ENCODE data around the gene TMPRSS6.

Gene TMPRSS6

DNA sequence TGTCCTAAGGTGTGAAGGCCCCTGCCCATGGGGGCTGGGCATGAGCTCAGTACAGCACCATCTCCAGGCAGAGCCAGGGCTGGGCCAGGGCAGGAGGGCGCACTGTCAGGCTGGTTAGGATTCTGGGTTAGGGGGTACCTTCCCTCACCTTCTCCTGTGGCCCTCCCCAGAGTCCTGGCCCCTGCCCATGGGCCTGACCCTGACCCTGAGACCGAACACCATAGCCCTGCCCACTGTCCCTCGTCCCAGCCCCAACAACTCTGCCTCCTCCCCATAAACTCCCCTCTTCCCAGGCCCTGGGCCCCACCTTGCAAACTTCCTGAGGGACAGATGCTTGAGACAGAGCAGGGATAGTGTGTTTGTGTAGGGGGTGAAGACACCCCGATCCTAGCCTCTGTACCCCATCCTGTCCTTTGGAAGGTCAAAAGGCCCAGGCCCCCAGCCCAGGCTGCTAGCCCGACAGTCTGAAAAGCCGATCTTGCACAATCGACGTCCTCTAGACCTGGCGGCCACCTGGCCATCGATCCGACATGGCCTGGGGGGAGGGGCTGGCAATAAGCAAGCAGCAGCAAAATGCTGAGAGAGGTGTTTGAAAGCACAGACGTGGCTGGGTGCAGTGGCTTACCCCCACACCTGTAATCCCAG, 2.7 kb upstream of the TMPRSS6 start:
- DNase-seq: no peak

- no peak for DNase-seq
These were observed 1.7 kb upstream of the TMPRSS6 start for GRCh38 chr22:37111156-37111717.

DNA sequence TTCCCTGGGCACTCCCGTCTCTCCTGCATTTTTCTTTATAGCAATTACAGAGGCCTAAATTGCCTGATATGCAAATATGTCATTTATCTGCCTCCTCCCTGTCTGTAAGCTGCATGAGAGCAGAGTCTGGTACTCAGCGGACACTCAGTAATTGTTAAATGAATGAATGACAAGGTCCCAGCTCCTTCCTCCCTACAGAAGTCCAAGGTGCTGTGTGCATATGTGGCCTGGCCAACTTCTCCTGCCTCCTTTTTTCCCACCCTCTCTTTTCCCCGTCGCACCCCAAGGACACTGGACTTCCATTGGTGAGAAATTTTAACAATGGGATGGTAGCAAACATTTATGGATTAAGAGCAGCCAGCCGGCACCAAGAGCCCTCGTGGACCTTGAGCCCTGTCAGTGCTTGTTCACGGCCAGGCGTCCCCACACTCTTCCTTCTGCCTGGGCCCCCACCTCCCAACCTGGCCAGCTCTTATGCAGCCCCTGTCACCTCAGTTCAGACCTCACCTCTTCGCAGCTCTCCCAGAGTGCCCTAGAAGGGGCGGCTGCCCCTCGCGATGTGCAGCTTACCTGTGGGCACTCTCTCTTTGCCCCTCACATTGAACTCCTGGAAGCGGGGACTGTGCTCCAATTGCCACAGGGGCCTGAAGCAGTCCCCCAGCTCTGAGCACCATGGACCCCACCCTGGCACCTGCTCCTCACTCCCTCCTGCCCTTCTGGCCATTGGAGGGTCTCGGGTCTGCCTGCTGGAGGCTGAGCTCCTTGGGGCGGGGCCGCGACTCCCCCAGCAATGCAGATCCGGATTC, 1.5 kb downstream of the TMPRSS6 start:
- DNase-seq: no peak

GRCh38 chr22:37105990-37106389, 3.5 kb downstream of the TMPRSS6 start:
- no peak for DNase-seq

GRCh38 chr22:37105154-37105553, 4.4 kb downstream of the TMPRSS6 start:
- DNase-seq: no peak

DNA sequence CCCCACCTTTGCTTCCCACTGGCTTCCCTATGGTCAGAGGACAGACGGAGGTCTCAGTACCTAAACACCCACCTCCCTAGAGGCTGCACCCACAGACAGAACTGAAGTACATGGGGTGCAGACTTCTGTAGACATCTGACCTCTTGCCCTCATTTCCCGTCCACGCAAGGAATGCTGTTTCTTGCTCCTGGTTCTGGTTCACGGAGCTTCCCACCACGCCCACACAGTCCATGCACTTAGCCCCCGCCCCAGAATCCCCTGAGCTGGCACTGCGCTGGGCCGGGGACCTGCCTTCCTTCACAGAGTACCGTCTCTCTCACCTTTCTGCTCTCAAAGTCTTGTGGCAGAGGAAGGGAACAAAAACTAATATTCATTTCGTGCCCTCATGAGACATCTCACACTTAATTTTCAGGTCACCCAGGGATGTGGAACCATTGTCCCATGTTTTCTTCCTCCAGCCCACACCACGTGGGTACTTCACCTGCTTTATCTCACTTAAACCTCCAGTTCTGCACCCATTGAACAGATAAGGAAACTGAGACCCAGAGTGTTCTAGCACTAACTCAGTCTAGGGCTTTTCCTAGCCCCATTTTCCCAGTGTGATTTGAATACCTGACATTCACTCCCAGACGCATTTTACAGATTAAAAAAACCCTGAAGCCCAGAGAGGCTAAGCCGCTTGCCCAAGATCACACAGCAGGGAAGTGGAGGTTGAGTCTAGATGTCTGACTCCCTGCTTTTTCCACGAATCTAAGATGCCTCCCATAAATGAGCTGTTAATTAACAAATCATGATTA, 5.7 kb downstream of the TMPRSS6 start:
- no peak for DNase-seq

DNA sequence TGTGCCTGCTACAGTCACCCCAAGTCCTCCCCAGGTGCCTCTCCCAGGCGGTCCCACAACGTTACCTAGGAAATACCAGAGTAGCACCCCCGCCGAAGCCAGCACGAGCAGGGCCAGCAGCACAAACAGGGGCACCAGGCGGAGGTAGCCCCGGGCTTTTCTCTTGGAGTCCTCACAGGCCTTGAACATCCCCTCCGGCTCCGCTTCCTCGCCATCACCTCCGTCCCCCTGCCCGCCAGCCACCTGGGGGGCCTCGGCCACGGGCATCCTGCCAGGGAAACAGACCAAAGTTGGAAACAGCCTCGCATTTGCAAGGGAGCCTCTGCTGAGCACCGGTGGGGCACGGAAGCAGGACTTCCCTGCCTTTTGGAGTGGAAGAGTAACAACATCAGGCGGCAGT, 6.4 kb downstream of the TMPRSS6 start:
- DNase-seq: no peak

DNA sequence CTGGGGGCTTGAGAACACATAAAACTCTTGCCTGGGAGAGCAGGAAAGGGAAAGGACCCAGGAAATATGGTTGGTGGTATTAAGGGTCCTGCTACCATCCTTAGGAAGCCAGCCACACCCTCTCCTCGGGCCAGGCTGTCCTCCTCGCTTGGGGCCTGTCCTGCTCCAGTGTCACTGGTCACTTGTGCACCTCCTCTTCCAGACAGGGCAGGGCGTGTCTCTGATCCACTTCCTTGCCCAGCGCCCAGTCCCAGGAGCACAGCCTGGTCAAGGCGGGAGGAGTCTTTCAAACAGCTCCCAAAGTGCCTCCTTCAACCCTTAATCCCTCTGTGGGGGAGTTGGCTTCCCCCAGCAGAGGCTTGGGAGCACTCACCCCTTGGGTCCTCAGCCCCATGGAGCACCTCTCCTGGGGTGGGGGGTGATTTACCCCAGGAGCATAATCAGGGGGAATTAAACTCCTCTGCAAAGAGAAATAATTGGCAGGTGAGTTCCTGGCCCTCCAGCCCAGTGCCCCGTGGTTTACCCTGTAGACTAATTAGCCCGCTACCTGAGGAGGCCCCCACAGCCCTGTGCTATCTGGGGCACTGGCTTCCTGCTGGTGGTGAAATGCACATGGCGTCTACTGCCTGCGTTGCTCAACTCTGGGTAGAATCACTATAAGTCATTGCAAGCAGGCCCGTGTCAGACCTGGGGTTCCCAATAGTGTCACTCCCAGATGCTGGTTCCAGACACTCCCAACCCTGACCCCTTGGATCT, 8.0 kb downstream of the TMPRSS6 start:
- no peak for DNase-seq

DNA sequence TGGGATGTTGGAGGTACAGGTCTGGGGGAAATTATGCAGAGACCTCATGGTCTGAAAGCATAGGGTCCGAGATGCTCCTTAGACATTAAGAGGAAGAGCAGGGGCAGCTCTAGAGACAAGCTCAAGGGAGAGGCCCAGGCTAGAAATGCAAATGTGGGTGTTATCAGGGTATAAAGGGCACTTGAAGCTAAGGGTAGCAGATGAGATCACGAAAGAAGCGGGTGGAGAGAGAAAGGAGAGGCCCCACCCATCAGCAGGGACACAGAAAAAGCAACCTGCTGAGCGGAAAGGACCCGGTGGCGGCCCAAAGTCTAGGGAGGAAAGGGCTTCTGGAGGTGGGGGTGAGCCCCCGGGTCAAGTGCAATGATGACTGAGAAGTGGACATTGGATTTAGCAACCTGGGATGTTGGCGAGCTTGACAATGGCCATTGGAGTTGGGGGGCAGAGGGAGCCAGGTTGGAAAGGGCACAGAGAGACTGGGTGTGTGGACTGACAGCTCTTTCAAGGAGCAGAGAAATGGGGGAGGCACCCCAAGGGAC, 8.9 kb downstream of the TMPRSS6 start:
- no peak for DNase-seq

DNA sequence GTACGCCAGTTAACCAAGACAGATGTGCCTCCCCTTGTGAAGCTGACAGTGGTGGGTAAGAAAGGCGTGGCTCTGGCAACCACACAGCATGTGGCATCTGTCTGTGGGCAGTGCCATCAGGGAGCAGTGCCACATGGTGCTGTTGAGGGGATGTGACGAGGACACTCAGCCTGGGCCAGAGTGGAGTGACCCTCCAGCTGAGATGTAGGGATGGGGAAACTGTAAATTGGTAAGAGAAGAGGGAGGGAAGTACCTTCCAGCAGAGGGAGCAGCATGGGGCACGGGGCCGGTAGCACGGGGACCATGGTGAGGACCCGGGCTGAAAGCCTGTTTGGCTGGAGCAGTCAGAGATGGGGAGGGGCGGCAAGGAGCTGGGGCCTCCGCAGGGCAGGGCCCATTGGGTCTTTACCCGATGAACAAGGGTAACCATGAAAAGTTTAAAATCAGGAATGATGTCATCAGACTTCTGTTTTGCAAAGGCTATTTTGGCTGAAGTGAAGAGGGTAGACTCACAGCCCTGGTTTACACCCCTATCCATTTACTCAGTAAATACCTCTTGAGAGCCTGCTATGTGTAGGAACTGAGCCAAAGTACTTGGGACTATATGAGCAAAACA, 10.4 kb downstream of the TMPRSS6 start:
- DNase-seq: no peak

GRCh38 chr22:37097346-37097745, 12.2 kb downstream of the TMPRSS6 start:
- DNase-seq: no peak

GRCh38 chr22:37095113-37095512, 14.4 kb downstream of the TMPRSS6 start:
- no peak for DNase-seq

- no peak for DNase-seq
These were observed 15.3 kb downstream of the TMPRSS6 start for GRCh38 chr22:37094239-37094638.

DNA sequence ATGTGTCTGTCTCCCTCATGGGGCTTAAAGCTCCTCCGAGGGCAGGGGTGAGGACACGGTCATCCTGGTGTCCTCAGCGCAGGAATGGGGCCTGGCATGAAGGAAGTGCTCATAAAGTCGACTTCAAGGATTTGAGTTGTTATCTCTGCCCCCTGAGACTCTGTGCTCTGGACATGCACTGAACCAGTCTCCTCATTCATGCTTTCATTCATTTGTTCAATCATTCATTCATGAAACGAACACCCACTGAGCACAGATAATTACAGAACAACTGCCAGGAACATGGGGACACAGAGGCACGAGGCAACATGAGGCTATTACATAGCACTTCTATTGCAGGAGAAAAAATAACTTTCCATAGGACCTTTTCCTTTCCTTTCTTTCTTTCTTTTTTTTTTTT, 16.5 kb downstream of the TMPRSS6 start:
- no peak for DNase-seq

GRCh38 chr22:37091994-37092393, 17.5 kb downstream of the TMPRSS6 start:
- DNase-seq: no peak

DNA sequence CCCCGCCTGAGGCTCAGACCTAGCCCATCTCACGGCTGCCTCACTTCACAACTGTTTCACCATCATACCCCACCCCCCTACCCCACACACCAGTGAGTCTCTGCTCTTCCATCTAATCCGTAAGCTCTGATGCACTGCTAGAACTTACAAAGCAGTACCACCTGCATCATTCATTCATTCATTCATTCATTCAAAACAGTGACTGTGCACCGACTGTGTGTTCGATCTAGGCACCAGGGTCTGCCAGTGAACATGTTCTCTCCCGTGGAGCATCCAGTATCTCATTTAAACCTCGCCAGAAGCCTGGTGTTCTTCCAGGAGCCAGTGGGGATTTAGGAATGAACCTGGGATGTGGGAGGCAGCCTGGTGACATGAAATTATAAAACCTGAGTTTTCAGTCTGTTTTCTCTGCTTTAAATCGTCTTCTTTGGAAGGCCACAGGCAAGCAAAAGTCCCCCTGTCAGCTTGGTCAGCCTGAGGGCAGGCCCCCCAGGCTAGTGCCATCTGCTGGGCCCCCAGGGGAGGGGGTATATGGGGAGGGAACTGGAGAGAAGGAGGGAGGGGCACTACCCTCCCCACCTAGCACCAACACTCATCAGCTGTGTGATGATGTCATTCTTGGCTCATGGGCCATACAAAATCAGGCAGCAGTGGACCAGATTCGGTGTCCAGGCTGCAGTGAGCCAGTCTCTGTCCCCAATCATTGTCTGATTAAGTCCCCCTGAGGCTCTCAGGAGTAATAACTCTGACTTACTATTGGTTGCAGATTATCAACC, 18.4 kb downstream of the TMPRSS6 start:
- DNase-seq: no peak

- no peak for DNase-seq
These were observed 20.1 kb downstream of the TMPRSS6 start for GRCh38 chr22:37089434-37089833.

DNA sequence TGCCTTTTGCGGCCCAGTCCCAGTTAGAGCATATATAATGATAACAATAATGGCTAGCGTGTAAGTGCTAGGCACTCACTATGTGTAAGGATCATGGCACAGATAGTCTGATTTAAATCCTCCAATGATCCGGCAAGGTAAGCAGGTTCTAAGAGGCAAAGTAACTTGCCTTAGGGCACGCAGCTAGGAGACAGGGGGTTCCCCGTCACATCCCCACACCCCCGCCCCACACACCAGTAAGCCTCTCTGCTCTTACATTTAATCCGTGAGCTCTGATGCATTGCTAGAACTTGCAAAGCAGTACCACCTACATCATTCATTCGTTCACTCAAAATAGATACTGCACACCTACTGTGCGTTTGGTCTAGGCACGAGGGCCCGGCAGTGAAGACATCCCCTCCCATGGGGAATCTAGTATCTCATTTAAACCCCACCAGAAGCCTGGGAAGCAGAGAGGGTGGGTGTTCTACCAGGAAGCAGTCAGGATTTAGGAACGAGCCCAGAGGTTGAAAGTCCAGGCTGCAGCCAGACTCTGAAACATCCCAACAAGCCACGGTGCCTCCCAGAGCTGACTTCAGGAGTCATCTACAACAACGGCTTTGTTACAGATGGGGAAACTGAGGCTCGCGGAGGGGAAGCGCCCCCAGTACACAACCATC, 20.6 kb downstream of the TMPRSS6 start:
- no peak for DNase-seq

DNA sequence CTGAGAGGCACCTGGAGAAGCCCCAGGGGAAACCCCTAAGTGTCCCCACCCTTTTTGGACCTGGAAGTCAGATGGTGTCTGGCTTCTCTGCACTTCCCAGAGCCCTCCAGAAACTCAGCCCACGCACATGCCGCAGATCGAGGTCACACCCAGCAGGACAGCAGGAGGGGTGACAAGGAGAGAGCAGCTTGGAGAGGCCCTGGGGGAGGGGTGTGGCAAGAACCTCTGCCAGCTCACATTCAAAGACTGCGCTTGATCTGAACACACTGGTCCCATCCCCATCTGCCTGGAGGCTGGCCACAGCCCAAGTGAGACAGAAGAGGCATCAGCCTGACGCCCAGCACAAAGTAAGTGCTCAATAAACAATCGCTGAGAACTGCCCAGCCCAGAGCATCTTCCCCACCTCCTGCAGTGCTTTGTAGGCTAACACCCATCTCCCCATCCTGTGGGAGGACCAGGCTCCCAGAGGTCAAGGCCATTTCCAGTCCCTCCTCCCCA, 21.4 kb downstream of the TMPRSS6 start:
- DNase-seq: no peak

DNA sequence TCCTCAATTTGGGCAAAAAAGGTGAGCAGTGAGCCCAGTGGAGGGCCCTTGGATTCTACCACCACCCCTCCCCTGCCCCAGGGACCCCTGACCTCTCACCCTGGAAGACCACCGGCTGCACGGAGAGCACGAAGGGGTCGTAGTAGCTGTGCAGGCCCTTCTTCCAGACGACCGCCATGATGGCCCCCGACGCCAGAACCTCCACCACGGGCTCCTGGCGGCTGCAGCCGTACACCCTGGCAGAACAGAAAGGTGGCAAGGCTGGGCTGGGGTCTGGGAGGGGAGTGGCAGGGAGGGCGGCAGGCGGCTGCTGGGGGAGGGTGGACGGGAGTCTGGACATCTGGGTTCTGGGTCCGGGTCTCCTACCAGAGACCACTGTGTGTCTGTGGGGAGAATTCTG, 23.3 kb downstream of the TMPRSS6 start:
- no peak for DNase-seq
